Stimulated activated CD4-positive, alpha-beta T cell treated with anti-CD3 and anti-CD28 coated beads, Interleukin-15, amount 100 ng/mL, for 1 hour (primary cell): Measurements from ENCODE around the gene TMEM121B.

Source experiments
- DNase-seq, 2 donors: peaks; one replicate each; pipeline ENCODE4 v3.0.0-alpha.2; 2020; ENCODE audit warnings: low read depth in 1 of 2, low spot score in 1 of 2

TMEM121B gene

GRCh38 chr22:17112491-17113042 is 8.6 kb downstream of the TMEM121B start:
- DNase-seq = no peak

GRCh38 chr22:17110791-17111550 is 10.2 kb downstream of the TMEM121B start:
- no peak for DNase-seq

GRCh38 chr22:17109976-17110375 is 11.2 kb downstream of the TMEM121B start:
- DNase-seq = no peak

- no peak for DNase-seq
Observed at GRCh38 chr22:17109113-17109865, 11.9 kb downstream of the TMEM121B start.

GRCh38 chr22:17108256-17109112 is 12.7 kb downstream of the TMEM121B start:
- DNase-seq = no peak

GRCh38 chr22:17107547-17107810 is 13.7 kb downstream of the TMEM121B start:
- DNase-seq = no peak

GRCh38 chr22:17106785-17107546 is 14.2 kb downstream of the TMEM121B start:
- no peak for DNase-seq

- DNase-seq = no peak
Observed at GRCh38 chr22:17106161-17106784, 14.9 kb downstream of the TMEM121B start.

GRCh38 chr22:17105143-17106129 is 15.7 kb downstream of the TMEM121B start:
- DNase-seq = no peak

- no peak for DNase-seq
Observed at GRCh38 chr22:17104336-17104935, 16.7 kb downstream of the TMEM121B start.

- DNase-seq = no peak
Observed at GRCh38 chr22:17103351-17103750, 17.8 kb downstream of the TMEM121B start.

GRCh38 chr22:17102297-17102667 is 18.9 kb downstream of the TMEM121B start:
- DNase-seq = no peak

GRCh38 chr22:17101475-17102296 is 19.5 kb downstream of the TMEM121B start:
- no peak for DNase-seq

GRCh38 chr22:17100621-17101020 is 20.5 kb downstream of the TMEM121B start:
- DNase-seq = no peak

GRCh38 chr22:17098379-17098819 is 22.8 kb downstream of the TMEM121B start:
- no peak for DNase-seq

- no peak for DNase-seq
Observed at GRCh38 chr22:17097701-17098100, 23.5 kb downstream of the TMEM121B start.

GRCh38 chr22:17097062-17097461 is 24.1 kb downstream of the TMEM121B start:
- no peak for DNase-seq

- DNase-seq = no peak
Observed at GRCh38 chr22:17096071-17096470, 25.1 kb downstream of the TMEM121B start.
